NCI-H1417 (cell line): ENCODE measurements around the gene DGUOK.
"Not testable (repeated sequence)": the region's sequence is repeated elsewhere in the genome, so short reads cannot be mapped to it uniquely, and the experiment has no call there.

ENCODE experiments used
- DNase-seq, 3 experiments: peaks; one replicate each; lab custom pipeline; 2025; lab: John Stamatoyannopoulos, UW

The DGUOK gene

DNA sequence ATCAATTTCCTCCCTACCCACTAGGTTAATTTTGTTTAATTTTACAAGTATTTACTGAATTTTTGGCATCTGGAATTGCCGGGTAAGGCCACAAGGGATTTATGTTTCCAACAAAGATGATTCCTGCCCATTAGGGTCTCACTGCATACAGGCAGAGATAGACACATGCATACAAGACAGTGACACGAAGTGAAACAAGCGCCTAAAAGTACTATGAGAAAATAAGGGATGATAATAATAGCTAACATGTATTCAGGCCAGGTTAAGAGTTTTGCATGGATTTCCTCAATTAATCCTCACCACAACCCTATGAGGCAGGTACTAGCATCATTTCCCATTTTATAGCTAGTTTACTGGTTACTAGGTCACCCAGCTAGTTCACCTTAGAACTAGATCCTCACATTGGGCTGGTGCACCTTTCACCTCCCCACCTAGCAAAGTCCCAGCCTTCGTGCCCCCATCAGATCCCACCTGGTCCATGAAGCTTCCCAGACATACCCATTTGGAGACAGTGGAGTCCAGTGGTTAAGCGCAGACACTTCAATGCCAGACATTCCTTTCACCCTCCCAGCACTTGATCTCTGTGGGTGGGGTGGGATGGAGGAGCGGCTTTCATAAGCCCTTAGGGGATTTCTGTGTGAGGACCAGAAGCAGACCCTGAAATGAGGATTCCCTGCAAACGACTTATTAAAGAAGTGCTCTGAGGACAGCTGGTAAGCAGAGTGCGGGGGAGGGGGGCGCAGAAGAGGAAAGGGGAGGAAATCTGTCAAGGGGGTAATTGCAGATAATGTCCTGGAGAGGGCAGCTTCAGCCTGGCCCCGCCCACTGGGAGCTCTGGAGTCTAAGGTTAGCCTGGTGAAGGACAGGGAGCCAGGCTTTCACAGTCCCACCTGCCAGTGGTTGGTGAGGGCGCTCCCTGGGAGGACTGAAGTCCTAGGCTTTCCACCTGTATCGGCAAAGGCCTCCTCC is 5.8 kb upstream of the DGUOK start:
- DNase-seq: peak; percentile 4 to 69 (median 31)

DNA sequence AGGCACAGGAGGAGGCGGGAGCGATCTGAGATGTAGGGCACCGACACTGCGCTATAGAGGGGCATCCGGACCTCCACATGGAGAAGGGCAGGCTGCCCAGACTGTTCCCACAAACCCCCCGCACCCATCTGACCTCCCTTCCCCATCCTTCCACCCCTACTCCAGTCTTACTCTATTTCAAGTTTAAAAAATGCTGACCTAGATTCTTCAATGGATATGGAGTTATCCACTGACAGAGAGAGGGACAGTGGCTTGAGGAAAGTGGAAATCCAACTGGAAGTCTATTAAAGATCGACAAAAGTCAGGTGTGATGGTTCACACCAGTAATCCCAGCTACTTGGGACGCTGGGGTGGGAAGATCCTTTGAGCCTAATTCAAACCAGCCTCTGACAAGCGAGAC is 5.1 kb upstream of the DGUOK start:
- no peak for DNase-seq

DNA sequence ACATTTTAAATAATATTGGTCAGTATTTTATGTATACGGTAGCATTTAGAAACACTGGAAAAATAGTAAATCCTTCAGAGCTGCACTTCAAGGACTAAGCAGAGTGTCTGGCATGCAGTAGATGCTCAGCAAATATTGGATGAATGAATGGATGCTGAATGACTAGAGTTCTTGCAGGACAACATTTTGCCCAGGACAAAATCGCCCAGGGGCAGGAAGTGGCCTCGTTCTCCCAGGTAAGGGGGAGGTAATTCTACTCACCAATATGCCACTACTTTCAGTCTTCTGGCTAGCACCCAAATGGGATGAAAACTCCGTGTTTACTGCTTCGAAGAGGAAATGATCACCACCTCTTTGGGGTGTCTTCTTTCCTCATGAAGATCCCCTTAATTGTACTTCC is 4.0 kb upstream of the DGUOK start:
- DNase-seq: no peak

DNA sequence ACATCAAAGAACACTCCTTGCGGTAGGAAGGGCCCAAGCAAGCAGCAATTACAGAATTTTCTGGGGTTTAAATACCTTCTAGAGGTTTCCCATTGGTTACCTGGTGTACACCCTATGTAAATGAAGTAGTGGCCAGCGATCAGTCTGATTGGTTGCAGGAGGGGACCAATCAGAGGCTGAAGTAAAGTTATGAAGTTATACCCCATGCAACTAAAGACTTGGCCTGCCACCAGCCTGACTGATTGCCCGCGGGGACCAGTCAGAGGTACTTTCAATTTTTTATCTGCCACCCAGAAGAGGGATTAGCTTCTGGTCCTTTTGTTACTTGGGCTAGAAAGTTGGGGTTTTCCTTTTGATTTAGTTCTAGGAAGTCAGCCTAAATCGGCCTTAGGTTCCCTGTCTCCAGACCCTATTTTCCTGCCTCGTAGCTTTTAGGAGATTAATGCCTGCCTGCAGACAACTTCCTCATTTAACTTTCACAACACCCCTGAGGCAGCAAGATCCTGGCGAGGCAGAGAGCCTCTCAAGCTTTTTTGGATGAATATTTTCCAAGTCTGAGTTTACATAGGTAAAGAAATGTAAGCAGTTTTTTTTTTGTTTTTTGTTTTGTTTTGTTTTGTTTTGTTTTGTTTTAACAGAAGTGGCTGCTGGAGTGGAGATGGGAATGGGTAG is 1.5 kb upstream of the DGUOK start:
- DNase-seq: no peak

DNA sequence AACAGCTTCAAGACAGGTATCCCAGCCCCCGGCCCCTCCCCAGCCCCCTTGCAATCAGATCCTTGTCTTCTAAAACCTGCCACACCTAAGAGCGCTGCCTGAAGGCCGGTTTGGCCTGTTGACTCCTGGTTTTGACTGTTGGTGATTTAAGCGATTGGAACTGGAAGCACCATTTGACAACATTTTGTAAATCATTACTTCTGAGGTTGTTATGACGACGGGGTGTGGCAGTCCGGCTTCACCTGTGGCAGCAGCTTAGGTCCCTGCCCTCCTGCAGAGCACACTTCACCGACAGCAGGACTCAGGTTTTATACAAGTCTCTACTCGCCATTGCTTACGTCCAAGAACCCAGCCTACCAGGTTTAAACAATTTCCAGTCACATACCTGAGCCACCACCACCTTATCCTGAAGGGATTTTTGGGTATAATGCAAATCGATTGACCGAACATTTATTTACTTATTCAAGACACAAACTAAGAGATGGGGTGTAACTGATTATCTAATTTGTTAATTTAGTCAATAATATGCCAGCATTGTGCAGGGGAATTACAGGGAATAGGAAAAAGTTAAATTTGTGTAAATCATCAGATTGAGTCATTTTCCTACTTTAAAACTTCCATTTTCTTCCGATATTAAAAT is 707 bp upstream of the DGUOK start:
- DNase-seq: peak; percentile 24 to 66 (median 37)

DNA sequence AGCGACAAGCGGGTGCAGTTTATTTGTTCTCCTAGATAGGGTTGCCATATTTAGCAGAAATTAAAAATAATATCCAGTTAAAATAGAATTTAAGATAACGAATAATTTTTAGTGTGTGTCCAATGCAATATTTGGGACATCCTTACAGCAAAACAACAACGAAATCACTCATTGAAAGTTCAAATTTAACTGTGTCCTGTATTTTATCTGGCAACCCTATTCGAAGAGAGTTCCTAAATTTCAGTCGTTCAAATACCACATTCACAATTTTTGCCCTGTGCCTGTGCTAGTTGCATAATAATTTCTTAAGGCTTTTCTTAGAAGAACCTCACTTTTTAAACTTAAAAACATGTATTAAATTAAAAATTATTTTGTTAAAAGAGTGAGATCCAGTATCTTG is 664 bp downstream of the DGUOK start:
- DNase-seq: no peak

DNA sequence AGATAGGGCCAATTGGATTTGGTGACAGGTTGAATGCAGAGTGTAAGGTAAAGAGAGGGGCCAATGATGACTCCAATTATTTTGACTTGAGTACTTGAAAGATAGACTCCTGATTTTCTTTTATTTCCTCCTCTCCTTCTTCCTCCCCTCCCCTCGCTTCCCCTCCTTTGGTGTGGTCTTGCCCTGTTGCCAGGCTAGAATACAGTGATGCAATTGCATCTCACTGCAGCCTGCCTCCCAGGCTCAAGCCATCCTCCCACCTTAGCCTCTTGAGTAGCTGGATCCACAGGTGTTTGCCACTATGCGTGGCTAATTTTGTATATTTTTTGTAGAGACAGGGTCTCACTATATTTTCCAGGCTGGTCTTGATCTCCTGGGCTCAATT is 2.3 kb downstream of the DGUOK start:
- no peak for DNase-seq

DNA sequence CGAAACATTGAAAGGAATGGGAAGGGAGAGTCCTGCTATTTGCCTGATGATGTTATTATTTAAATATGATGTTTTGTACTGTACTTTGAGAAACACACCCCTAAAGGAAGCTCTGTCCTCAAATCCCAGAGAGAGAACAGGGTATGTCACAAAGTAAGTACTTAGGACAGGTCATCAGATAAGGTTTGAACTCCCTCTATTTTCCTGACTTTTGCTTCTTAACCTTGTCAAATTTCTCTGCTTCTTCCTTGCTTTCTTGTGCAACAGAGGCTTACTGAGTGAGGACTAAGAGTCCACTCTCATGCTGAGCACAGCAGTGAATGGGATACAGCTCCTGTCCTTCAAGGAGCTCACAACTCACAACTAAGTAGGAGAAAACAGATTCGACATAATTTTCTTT is 3.7 kb downstream of the DGUOK start:
- no peak for DNase-seq

DNA sequence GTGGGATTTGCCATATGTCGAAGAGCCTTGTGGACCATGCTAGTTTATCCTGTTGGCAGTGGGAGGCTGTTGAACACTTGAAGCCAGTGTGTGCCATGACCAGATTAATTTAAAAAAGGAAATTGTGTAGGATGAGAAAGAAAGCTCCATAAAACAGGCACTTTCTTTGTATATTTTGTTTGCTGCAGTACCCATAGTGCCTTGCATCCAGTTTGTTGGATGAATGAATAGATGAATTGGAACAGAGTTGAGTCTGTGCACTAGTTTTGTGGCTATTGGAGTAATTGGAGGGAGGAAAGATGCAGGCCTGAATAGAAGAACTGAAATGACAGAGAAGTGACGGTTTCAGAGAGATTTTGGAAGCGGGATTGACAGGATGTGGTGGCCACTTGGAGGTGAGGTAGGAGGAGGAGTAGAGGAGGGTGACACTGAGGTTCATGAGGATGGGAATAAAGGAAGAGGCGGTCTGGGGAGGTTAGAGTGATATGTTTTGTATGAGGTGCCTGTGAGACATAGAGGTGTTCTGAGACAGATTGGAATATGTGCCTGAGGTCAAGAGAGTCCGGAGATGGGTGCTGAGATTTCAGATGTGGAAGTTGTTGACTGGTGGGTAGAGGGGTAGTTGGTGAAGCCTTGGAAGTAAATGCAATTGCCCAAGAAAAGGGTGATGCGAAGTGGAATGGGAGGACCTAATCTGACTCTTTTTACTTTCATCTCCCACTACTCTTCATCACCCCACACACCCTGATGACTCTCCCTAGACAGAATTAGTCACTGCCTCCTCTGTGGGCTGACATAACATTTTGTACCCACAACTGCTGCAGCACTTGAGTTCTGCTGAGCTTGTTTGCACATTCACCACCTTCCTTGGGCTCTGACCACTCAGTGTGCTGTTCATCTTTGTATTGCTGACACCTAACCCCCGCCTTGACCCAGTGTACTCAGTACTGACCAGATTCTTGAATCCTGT is 5.1 kb downstream of the DGUOK start:
- DNase-seq: peak in 1 of 3 experiments; percentile 17

DNA sequence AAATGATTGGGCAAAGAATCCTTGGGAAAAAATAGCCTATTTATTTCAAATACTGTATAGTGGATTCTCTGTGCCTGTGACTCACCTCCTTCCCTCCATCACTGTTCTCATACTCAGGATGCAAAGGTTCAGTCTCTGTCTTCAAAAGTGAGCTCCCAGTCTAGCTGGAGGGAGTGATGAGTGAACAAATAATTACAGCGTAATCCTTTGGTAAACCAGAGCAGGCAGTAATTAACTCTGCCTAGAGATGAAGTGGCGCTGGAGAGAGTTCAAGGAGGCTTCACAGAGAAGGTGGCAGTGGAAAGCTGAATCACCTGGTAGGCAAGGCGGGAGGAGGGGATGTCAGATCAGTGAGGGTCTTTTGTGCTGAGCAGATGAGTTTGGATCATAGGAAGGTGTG is 6.5 kb downstream of the DGUOK start:
- peak; percentile 10 to 94 (median 70) for DNase-seq

DNA sequence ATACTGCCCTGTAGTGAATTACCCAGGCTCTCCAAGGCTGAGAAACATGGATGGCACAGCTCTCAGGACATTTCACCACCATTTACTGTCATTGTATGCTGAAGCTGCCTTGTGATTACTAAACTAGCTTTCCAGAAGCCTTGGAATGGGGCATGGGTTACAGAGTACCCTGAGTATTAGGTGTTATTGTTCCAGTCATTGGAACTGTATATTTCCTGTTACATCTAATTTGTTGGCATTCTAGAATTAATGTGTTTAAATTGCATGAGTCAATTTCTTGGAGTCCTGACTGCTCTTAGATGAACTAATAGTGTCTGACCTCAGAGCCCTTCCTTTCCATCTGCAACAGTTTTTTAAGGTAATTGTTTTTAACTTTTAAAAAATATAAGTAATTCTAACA is 9.0 kb downstream of the DGUOK start:
- DNase-seq: no peak

DNA sequence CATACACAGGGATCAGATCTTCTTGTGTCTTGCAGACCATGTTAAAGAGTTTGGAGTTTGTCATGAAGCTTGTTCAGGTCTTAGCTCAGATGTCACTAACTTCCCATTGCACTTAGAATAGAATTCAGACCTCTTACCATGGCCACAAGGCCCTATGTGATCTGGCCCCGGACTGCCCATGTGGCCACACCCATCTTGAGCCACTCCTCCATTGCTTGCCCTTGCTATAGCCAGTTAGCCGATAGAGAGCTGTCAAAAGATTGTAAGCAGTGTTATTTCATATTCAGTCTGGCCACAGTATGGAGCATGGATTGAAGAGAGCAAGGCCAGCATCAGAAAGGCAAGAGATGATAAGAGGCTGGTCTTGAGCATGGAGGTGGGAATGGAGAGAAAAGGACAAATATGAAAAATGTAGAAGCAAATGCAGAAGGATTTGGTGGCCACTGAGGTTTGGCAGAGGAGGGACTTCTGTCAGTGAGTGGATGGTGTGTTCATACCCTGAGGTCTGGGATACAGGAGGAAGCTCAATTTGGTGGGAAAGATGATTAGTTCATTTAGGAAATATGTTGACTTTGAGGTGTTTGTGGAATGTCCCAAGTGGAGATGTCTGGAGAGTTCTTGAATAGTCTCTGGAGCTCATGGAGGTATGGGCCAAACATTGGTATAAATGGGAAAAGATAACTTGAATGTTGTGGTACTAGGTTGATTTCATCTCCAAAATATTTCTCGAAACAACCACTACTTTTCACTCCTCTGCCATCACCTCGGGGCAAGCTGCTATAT is 10.6 kb downstream of the DGUOK start:
- DNase-seq: no peak

DNA sequence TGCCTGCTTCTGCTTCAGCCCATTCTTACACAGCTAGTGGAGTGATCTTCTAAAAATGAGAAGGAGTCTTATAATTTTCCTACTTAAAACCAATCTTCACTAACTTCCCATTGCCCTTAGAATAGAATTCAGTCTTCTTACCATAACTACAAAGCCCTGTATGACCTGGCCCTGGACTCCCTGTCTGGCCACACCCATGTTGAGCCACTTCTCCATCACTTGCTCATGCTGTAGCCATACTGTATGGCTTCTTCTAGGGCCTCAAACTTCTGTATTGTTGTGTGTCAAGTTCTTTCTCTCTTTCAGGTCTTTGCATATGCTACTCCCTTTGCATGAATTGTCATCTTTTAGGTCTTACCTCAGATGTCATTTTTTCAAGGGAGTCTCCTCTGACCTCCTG is 11.2 kb downstream of the DGUOK start:
- DNase-seq: no peak

DNA sequence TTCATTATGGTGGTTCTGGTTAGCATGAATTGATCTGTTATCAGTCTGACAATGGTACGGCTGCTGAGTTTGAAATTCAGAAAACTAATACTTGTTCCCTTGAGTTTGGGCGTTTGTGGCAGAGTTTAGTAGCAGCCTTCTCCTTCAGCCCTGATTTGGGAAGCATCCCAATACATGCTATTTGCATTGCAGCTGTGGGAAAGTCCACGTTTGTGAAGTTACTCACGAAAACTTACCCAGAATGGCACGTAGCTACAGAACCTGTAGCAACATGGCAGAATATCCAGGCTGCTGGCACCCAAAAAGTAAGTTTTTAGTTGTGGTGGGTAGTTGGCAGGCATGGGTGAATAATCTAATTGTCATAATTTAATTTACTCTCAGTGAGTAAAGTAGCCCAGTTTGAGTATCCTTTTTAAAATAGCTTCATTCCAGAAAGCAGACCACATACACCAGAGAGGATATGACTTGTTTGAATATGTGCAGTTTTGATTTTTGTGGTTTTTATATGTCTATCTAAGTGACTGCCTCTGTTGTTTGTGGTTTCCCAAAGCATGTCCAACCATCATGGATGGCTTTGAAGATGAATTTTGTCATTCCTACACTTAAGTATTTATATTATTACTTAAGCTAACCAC is 12.2 kb downstream of the DGUOK start:
- DNase-seq: no peak

DNA sequence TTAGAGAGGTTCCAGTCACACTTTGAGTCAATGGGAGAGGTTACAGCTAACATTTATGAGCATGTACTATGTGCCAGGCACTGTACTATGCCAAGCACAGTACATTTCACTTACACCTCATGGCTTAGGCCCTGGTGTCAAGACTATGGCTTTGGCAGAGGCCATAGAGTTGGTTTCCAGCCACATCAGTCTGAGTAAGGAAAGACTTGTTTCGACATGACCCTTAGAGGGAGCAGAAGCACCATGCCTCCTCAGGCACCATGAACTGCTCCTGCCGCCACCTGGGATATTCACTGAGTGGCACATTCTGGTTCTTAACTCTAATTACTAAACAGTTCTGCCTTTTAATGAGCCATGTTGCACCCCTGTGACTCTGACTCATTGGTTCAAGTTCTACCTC is 12.7 kb downstream of the DGUOK start:
- DNase-seq: no peak

DNA sequence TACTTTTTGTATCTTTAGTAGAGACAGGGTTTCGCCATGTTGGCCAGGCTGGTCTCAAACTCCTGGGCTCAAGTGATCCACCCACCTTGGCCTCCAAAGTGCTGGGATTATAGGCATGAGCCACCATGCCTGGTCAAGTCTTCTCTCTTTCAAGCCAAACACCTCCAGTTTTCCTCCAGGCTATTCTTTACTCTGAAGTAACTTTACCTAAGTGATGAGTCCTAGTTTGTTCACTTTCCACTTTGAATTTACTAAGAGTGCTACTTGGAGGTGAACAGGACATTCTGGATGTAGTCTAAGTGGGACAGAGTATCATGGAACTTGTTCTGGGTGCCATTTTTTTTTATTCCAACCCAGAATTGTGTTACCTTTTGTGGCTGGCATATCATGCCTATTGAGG is 13.4 kb downstream of the DGUOK start:
- not testable (repeated sequence) for DNase-seq

DNA sequence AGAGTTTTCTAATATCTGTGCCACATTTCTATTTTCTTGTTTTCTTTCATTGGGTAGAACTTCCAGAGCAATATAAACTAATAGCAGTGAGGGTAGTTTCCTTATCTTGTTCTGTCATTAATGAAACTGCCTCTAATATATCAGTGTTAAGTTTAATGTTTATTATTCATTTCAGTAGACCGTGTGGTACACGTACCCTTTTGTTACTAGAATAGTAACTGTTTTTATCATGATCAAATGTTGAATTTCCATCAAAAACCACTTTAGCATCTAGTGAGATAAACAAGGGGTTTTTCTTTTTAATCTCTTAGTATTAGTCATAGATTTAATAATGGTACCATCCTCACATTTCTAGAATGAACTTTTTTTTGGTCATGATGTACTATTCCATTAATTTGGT is 16.0 kb downstream of the DGUOK start:
- DNase-seq: no peak

DNA sequence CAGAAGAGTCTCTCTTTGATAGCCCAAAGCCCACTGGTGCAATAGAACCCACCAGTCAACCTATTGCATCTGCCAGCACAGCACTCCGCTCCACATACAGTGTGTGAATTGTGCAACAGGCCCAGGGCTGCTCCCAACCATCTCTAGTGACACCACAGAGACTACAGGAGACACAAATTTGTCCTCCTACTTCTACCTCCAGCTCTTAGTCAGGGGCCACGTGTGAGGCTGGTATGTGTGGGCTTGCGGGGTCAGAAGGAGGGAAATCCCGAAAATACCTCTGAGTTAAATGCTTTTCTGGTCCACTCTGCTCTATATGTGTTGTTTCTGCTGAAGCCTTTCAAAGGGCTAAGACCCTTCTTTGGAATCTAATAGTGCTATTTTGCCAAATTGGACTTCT is 18.0 kb downstream of the DGUOK start:
- no peak for DNase-seq

DNA sequence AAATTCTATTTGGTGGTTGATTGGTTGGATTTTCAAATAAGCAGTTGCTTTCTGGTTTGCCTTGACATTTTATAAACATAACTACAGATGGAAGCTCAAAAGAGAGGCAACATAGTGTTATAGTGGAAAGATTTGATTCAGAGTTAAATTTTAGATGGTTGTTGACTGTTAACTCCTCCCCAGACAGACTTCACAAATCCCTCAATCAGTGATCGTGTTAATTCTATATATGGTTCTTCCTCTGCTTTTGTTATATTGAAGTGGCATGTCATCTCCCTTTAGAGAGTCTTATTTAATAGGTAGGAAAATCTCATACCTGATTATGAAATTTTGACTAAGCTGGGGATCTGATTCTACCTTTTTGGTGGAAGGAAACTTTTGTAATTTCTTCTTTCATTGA is 19.5 kb downstream of the DGUOK start:
- DNase-seq: no peak

DNA sequence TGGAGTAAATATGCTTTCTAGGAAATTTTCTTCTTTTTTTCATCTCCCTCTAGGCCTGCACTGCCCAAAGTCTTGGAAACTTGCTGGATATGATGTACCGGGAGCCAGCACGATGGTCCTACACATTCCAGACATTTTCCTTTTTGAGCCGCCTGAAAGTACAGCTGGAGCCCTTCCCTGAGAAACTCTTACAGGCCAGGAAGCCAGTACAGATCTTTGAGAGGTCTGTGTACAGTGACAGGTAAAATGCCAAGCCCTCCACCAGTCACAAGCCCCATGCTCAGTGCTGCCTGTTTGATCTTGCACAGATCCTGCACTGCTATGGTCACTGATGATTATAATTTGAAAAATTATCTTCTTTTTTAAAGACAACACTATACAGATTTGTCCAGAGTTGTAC is 20.0 kb downstream of the DGUOK start:
- no peak for DNase-seq
